ENCODE results near the gene LIPT2. TPM values are rescaled to one million over a fixed set of nuclear protein-coding genes. Genes with fewer than 3 reads are reported as not detected.

LIPT2 gene
- total and polyA plus RNA-seq, 2 experiments from 2014 or later: 8.2 to 16.9 TPM

- Histone ChIP-seq H3K36me3 (ENCODE audit: insufficient read depth) (no peaks in the 10 kb centered on the region), H3K4me1 (ENCODE audit: insufficient read depth) (no peaks in the 10 kb centered on the region), H3F3A (replicated peaks; ENCODE audit: low read depth) (no peaks in the 10 kb centered on the region), H3K9me2 (ENCODE audit: insufficient read depth) (no peaks in the 10 kb centered on the region), H3K79me2 (replicated peaks; ENCODE audit: insufficient read depth) (no peaks in the 10 kb centered on the region), H3K4me3 (no peak overlapping the region), H3K4me2 (no peak overlapping the region), H3K27ac (ENCODE audit: low read depth) (no peak overlapping the region), H4K20me1 (replicated peaks; ENCODE audit: insufficient read depth) (no peaks in the 10 kb centered on the region), H3K27me3 (ENCODE audit: insufficient read depth) (no peaks in the 10 kb centered on the region), H2AFZ (no peak overlapping the region)
- H3K9me3 Mint-ChIP-seq: no peaks in the 10 kb centered on the region
- no peaks in the 10 kb centered on the region for H3K27me3 Mint-ChIP-seq (ENCODE audit: insufficient read depth, low read depth, poor library complexity)
- H3K4me1 Mint-ChIP-seq: peaks cover 2% of the 10 kb centered on the region; the same call in 1 of the 3 replicates
- ATAC-seq: peak; percentile 93
- no peaks in the 10 kb centered on the region for H3K36me3 Mint-ChIP-seq (ENCODE audit: low read depth)
- TF ChIP-seq REST (IDR thresholded peaks at IDR 0.05; ENCODE audit: unreplicated experiment) (no peak), ZNF462 (CRISPR knock-in tag; IDR thresholded peaks at IDR 0.05) (no peak), CTCF (conservative IDR thresholded peaks at IDR 0.05; ENCODE audit: low read depth in 2 of 2) (peak; percentile 90 to 91)
- DNase-seq (ENCODE audit: low spot score): peak; percentile 92
- H3K4me3 Mint-ChIP-seq: no peak overlapping the region
- H3K27ac Mint-ChIP-seq: no peak overlapping the region
Measured at GRCh38 chr11:74453373-74453975, 40.0 kb downstream of the LIPT2 start.
